Measurements from ENCODE around the gene NOP16.

NOP16 gene, protein sequence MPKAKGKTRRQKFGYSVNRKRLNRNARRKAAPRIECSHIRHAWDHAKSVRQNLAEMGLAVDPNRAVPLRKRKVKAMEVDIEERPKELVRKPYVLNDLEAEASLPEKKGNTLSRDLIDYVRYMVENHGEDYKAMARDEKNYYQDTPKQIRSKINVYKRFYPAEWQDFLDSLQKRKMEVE

DNA sequence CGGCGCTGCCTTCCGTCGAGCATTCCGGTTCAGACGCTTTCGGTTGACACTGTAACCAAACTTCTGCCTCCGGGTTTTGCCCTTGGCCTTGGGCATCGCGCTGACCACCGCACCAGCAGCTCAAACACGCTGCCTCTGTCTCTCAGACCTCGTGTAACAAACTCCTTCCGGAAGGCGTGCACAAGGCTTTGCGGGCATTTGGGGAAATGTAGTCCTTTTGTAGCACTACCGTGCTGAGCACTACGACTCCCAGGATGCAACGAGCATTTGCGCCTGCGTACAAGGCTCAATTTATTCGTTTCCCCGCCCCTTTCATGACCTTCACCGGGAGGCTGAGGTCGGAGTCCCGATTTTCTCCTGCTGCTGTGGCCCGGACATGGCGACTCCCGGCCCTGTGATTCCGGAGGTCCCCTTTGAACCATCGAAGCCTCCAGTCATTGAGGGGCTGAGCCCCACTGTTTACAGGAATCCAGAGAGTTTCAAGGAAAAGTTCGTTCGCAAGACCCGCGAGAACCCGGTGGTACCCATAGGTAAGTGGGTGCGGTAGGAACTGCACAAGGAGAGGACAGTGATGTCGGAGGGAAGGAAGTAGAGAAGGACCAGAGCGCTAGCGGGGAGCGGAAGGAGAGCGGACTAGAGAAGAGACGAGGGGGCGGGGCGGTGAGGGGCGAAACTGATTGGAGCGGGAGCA lies at the start of gene NOP16, which contains the start of gene HIGD2A:
Gene NOP16 (minus strand): TSS at position 155 of the 691 bp plus-strand sequence. CDS start 59 bp downstream, at position 96.
Gene HIGD2A (plus strand): TSS at position 308 of the 691 bp plus-strand sequence. CDS start 69 bp downstream, at position 377.
- DNase-seq (ENCODE audit: low read depth in 2 of 2): peak; percentile 98

DNA sequence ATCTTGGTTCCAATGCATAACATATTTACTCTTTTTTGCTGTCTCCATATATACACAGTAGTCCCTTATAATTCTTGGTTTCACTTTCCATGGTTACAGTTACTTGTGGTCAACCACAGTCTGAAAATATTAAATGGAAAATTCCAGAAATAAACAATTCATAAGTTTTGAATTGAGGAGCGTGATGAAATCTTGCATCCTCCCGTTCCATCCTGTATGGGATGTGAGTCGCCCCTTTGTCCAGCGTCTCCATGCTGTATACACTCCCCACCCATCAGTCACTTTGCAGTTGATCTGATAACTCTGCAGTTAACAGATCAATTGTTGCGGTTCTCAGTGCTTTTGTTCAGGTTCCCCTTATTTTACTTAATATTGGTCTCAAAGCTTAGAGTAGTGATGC lies 48.3 kb upstream of the NOP16 start:
- DNase-seq (ENCODE audit: low read depth in 2 of 2): no peak

- no peak for DNase-seq (ENCODE audit: low read depth in 2 of 2)
Measured at GRCh38 chr5:176432707-176433106, 44.3 kb upstream of the NOP16 start.

DNA sequence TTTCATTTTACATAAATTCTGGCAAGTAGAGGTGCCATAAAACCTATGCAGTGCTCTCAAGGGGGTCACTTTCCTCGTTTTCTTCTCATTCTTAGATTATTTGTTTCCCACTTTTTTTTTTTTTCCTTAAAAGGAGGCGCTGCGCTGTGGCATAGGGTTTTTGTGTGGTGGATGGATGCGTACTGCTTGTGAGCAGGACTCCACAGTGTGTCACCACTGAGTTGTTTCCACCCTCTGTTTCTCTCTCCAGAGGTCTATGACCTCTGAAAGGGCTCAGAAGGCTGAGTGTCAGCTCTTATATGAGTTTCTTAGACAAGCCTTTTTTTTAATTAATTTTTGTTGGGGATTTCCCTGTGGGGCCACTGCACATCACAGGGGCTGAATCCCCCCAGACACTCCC lies 41.6 kb upstream of the NOP16 start:
- no peak for DNase-seq (ENCODE audit: low read depth in 2 of 2)

- no peak for DNase-seq (ENCODE audit: low read depth in 2 of 2)
Measured at GRCh38 chr5:176427971-176428370, 39.6 kb upstream of the NOP16 start.

DNA sequence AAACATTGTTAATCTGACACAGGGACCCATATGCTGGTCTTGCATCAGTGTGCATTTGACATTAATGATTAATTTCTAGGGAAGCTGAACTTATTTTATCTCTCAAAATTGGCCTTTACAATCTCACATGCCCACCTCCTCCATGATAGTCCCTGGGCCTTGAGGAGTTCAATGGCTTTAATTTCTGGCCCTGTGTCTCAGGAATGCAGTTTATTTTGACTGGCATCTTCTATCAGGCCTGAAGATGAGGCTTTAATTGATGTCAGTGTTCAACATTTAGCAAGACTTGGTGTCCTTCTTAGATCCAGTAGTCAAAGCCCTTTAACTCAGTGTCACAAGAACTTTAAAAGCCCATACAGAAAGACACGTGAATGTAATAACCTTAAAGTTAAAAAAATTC lies 38.5 kb upstream of the NOP16 start:
- DNase-seq (ENCODE audit: low read depth in 2 of 2): no peak

DNA sequence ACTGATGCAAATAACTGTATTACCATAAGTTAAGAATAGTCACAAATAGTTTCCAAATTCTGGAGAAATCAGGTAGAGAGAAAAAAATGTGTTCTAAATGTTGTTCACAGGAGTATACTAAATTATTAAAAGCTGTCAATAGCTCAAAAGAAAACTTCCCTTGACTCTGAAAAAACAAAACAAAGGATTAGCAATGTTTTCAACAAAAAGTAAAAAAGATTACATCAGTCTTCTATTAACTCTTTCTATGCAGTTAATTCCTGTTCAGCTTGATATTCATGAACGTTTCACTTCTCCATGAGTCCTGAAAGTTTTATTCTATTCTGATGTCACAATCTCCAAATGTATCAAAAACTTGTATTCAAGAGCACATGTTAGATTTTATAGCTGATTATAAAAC lies 37.4 kb upstream of the NOP16 start:
- no peak for DNase-seq (ENCODE audit: low read depth in 2 of 2)

- no peak for DNase-seq (ENCODE audit: low read depth in 2 of 2)
Measured at GRCh38 chr5:176425138-176425537, 36.7 kb upstream of the NOP16 start.

DNA sequence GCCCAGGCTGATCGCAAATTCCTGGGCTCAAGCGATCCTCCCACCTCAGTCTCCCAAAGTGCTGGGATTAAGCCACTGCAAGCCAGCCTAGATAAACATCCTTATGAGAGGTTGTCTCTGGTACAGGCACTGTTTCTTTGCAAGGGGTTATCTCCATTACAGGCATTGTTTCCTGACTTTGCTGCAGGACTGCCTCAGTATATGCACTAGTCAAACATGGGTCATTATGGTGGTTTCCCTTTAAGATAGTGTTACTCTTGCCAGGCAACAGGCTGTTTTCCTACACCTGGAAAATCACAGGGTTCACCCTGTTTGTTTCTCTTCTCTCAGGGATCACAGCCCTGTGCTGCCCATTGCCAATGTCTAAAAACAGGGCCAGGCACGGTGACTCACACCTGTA lies 35.8 kb upstream of the NOP16 start:
- DNase-seq (ENCODE audit: low read depth in 2 of 2): no peak

DNA sequence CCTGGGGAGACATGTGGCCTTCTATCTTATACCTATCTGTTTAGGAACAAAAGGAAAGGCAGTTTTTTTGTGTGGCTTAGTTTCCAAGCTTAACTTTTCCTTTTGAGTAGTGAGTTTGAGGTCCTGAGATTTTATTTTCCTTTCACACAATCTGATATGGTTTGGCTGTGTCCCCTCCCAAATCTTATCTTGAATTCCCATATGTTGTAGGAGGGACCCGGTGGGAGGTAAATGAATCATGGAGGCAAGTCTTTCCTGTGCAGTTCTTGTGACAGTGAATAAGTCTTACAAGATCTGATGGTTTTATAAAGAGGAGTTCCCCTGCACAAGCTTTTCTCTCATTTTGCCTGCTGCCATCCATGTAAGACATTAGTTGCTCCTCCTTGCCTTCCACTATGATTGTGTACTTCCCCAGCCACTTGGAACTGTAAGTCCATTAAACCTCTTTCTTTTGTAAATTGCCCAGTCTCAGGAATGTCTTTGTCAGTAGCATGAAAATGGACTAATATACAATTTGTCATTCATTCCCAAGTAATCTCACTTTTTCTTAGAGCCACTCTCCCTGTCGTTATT lies 32.7 kb upstream of the NOP16 start:
- DNase-seq (ENCODE audit: low read depth in 2 of 2): no peak

GRCh38 chr5:176420086-176420485 lies 31.7 kb upstream of the NOP16 start:
- no peak for DNase-seq (ENCODE audit: low read depth in 2 of 2)

DNA sequence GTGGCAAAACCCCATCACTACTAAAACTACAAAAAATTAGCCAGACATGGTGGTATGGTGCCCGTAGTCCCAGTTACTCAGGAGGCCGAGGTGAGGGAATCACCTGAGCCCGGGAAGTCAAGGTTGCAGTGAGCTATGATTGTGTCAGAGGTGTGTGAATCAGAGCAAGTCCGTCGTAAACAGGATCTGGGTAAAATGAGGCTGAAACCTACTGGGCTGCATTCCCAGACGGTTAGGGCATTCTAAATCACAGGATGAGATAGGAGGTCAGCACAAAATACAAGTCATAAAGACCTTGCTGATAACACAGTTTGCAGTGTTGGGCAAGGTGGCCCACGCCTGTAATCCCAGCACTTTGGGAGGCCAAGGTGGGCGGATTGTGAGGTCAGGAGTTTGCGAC lies 29.9 kb upstream of the NOP16 start:
- no peak for DNase-seq (ENCODE audit: low read depth in 2 of 2)

DNA sequence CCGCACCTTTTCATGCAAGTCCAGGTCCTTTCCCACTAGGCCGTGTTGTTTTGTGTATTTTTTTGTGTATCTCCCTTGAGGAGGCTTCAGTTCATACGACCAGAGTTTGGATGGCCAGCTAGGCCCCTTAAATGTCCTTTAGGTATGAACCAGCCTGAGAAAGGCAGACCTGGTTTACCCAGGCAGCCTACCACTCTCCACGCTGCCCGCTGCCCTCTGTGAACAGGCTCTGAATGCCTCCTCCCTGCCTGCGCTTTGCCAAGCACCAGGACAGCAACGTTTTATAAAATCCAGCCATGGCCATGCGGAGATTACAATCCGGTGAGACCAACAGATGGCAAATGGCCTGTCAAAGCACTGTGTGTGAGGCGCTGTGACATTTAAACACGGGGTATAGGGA lies 28.6 kb upstream of the NOP16 start:
- no peak for DNase-seq (ENCODE audit: low read depth in 2 of 2)

DNA sequence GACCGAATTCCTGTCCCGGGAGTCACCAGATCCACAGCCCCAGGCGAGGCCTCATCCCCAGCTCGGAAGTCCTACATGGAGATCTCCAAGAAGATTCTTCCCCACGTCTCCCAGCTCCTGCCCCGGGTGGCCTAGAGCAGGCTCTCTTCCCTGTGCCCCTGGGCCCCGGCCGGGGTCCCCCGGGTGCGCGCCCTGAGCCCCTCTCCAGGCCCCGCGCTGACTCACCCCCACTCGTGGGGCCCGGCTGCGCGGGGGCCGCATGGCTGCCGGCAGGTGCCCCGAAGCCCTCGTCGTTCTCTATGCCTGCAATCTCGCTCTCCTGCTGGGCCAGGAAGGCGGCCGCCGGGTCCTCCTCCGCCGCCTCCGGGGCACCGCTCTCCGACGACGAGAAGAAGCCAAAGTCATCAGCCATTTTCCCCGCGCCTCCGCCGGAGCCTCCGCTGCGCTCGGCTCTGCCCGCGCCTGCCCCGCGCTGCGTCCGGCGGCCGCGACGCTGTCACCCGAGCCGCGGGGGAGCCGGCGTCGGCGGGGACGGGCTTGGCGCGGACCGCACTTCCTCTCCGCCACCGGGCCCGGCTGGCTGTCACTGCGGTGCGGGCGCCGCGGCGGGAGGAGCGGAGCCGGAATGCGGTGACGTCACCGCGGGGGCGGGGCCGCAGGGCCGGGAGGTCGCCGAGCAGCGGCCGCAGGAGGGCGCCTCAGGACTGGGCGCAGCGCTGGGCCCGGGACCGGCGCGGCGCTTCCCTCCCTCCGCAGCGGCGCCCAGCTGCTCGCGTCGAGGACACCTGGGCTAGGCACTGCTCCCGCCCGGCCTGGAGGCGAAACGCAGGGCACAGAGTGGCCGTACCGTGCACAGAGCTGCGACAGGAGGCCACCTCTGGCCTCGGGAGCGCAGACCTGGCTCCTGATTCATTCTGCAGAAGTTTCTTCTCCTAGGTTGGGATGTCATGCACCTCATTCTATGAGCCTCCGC lies 27.8 kb upstream of the NOP16 start, which contains the start of gene CLTB:
Gene CLTB (minus strand): TSS at position 588 of the 973 bp plus-strand sequence. CDS start 176 bp downstream, at position 412.
- DNase-seq (ENCODE audit: low read depth in 2 of 2): peak; percentile 84 to 87

DNA sequence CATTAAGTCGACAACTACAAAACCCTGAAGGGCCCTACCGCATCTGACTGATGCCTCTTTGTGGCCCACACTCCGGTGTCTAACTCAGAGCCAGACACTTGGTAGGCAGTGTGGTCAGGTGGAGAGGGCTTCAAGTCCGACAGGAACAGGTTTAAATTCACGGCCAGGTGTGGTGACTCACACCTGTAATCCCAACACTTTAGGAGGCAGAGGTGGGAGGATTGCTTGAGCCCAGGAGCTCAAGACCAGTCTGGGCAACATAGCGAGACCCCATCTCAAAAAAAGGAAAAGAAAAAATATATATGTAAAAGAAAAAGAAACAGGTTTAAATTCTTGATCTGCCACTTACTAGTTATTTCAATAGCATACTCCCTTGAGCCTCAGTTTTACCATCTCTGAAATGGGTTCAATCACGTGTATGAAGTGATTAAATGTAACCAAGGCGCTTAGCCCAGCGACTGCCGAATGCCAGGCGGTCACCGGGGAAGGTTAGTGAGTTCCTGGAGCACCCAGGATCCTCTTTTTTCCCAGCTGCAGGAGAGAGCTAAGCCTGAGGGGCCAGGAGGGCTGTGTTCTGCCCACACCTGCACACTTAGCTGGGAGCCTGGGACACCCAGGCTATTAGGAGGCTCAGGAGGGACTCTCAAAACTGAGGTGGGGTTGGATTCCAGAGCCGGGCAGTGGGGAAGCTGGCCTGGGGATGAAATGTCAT lies 27.0 kb upstream of the NOP16 start:
- no peak for DNase-seq (ENCODE audit: low read depth in 2 of 2)

GRCh38 chr5:176414704-176415103 lies 26.3 kb upstream of the NOP16 start:
- DNase-seq (ENCODE audit: low read depth in 2 of 2): no peak

DNA sequence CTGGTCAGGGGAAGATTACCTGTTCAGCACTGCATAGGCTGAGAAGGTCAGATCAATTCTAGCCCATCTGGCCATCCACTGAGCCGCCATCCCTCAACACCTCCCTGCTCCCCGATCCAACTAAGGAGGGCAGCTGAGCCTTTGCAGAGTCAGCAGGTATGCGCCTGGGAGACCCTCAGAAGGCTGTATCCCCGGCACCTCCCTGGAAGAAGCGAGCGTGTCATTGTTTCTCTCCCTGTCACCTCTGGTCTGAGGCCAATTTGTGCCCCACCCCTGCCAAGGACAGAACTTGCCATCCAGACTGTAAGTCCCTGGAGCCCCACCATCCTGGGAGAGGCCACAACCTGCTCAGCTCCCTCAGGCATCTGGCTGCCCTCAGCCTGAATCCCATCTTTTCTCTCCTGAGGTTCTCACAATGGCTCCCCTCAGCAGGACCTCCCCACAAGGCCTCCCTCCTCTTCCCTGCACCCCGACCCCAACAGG lies 25.4 kb upstream of the NOP16 start:
- DNase-seq (ENCODE audit: low read depth in 2 of 2): no peak

- no peak for DNase-seq (ENCODE audit: low read depth in 2 of 2)
Measured at GRCh38 chr5:176413255-176413565, 24.8 kb upstream of the NOP16 start.

DNA sequence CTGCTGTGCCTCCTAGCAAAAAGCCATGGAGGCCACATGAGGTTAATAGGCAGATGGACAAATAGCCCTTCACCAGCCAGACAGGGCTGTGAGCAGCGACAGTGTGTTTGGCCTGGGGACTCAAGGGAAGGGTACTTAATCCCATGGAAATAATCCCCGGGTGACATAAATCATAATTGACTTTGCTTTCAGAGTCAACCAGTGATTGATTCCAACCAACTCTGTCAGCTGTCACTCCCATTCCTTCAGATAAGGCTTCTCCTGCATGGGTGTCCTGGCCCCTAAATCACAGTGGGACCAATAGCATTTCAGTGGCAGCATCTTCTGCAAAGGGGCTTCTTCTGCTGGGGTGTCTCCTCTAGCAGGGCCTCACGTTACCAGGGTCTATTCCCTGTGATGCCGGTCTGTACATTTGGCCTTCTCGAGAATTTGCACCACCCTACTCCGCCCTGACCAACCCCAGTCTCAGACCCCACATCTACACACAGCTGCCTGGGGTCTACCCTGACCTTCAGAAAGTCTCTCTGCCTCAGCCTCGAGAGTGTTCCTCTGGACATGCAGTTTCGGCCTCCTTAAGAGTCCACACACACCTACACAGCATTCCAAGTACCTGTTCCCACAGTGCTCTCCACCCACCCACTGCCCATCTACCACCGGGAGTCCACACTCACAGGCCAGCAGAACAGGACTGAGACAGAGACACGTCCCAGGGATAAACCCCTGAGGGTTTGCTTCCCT lies 24.3 kb upstream of the NOP16 start:
- no peak for DNase-seq (ENCODE audit: low read depth in 2 of 2)

GRCh38 chr5:176410486-176411180 lies 22.2 kb upstream of the NOP16 start:
- DNase-seq (ENCODE audit: low read depth in 2 of 2): no peak

Data from stimulated activated CD8-positive, alpha-beta memory T cell treated with anti-CD3 and anti-CD28 coated beads, Interleukin-15, amount 100 ng/mL, for 48 hours (primary cell).